GM21529 (cell line): ENCODE results near the gene TMEM266.

Source experiments
- ATAC-seq: cut with Tn5 transposase; IDR thresholded peaks from one replicate; pipeline ENCODE4 v1.9.1; 2021; ENCODE audit not compliant: unreplicated experiment

Gene TMEM266

DNA sequence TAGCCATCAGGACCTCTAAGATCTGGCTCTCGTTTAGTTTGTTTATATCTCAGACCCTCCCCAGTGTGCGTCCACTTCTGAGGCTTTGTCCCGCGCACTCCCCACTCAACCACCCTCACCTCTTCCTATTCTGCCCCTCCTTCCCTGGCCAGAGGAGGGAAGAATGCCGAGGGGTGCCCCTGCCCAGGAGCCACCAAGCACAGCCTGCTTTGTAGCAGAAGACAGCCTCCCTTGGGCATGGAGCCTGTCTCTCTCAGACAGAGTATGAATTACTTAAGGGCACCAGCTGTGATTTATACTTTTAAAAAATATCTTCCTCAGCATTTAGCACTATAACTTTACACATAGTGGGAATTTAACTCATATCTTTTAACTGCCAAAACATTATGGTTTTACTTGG, 6.0 kb downstream of the TMEM266 start:
- ATAC-seq: no peak

DNA sequence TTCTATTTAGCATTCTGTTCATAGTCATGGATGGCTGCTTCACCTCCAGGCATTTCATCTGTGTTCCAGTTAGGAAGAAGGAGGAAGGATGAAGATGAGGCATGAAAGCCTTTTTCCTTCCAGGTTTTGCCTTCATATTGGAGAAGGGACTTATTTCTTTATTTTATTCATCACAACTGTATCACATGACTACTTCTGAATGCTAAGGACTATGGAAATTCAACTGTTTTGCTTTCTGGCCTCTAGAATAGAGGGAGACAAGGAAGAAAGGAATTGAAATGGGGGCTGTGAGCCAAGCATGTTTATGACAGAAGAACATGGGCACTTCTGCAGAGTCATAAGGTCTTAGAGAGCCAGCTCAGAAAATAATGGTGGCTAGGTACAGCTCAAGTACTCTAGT, 10.4 kb downstream of the TMEM266 start:
- no peak for ATAC-seq

DNA sequence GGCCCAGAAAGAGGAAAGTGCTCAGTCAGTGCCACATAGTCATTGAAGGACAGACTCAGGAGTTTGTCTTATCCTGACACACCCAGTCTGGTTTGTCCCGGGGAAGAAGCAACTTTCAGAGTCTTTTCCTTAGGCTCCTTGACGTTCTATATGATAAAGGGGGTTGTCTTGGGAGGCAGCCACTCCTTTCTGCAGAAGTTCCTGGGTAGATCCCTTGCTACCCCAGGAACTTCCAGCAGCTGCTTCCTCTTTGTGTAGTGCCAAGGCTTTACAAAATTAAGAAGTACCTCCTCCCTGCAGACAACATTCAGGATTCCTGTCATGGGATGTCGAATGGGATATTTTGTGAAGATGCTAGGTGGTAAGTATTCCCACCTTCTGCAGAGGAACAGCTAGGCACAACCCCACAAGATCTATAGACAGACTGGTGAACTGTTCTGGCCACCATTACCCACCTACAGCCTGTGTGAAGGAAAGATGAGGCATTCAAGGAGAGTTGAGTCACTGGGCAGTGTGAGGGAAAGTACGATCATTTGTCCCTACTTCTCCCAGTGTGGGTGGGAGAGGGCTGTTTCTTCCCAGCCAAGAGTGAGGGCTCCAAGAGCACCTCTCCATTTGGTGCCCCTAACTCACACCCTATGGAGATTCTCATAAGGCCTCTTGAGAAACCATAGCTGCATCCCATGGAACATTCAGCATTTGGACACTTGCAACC, 11.3 kb downstream of the TMEM266 start:
- ATAC-seq: no peak

DNA sequence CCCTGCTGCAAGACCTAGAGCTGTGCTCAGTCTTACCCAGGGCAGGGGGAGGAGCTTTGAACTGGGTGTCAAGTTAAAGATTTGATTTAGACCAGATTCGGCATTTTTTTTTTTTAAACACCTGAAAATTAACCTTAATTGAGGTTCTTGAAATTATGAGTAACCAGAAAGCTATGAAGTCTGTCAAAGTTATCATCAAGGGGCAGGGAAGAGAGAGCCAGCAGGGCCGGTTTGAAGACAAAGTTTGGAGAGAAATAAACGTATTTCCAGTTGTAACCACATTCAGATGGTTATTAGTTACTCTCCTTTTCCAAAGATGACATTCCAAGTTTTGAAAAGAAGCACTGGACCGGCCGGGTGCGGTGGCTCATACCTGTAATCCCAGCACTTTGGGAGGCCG, 12.0 kb downstream of the TMEM266 start:
- no peak for ATAC-seq

DNA sequence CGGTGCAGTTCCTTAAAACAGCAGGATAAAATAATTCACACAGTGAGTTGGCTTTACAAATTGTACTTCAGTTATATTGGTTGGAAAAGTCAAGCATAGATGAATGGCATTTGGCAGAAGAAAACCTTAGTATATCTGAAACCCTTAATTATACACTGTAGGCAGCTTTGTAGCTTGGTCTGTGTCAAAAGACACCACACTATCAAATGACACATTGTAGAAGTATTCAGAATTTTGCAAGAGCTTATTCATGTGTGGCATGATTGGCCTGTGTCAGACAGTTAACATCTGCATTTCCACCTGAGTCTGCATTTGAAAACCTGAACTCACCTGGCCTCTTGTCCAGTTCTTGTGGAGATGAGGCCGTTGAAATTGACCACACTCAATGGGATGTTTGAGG, 13.8 kb downstream of the TMEM266 start:
- ATAC-seq: no peak

DNA sequence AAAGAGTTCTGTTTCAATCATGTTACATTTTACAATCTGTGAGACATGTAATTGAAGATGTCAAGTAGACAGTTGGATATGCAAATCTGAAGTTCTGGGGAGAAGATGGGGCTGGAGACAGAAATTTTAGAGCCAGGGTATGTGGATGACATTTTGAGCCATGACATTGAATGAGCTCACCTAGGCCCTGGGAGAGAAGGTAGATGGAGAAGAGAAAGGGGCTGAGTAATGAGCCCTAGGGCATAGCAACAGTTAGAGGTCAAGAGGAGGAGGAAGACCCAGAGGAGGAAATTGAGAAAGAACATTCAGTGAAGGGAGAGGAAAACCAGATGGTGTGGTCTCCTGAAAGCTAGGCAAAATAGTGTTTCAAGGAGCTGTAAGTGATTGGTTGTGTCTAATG, 15.3 kb downstream of the TMEM266 start:
- no peak for ATAC-seq

DNA sequence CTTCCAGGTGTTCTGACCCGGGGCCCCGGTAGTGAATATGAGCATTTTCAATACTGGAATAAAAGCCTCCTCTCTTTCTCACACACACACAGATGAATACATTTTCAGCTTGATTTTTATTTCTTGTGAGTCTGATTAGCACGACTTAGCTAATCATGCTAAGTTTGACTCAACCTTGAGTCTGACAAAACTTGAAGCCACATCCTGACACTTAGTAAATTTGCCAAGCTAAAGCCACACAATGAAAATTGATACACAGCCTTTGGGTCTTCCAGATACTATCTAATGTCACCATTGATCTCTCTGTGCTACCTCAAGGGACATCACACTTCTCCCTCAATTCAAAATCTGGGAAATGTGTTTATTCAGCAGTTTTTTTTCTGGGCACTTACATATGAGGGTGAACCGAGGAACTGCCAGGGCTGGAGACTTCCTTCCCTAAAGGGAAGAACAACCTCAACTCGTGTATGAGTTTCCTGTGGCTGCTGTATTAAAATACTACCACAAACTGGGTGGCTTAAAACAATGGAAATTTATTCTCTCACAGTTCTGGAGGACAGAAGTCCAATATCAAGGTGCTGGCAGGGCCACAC, 18.6 kb downstream of the TMEM266 start:
- ATAC-seq: no peak

DNA sequence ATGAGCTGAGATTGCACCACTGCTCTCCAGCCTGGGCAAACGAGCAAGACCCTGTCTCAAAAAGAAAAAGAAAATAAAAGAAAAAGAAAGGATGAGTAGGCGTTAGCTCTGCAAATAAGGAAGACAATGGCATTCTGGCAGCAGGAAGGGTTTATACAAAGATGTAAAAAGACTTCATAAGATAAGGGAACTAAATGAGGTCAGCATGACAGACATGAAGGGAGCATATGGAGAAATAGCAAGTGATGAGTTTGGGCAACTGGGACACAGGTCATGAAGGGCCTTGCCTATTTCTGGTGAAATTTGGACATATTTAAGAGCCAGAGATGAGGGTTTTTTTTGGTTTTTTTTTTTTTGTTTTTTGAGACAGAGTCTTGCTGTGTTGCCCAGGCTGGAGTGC, 24.5 kb downstream of the TMEM266 start:
- ATAC-seq: no peak

DNA sequence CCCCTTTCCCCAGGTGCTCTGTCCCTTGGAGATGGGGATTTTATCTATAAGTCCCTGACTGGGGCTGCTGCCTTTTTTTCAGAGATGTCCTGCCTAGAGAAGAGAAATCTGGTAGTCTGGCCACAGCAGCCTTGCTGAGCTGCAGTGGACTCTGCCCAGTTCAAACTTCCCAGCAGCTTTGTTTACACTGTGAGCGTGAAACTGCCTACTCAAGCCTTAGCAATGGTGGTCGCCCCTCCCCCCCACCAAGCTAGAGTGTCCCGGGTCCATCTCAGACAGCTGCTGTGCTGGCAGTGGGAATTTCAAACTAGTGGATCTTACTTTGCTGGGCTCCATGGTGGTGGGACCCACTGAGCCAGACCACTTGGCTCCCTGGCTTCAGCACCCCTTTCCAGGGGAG, 38.9 kb downstream of the TMEM266 start:
- no peak for ATAC-seq

DNA sequence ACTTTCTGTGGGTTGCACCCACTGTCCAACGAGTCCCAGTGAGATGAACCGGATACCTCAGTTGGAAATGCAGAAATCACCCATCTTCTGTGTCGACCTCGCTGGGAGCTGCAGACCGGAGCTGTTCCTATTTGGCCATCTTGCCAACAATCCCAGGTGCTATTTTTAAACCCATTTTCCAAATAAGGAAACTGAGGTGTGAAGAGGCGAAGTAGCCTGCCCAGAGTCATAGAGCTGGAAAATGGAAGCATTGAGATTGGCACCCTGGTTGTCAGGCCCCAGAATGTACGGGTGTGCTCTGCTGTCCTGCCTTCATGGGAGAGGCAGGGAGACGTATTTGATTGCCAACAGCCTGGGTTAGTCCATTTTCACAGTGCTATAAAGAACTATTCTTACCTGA, 39.6 kb downstream of the TMEM266 start:
- no peak for ATAC-seq

DNA sequence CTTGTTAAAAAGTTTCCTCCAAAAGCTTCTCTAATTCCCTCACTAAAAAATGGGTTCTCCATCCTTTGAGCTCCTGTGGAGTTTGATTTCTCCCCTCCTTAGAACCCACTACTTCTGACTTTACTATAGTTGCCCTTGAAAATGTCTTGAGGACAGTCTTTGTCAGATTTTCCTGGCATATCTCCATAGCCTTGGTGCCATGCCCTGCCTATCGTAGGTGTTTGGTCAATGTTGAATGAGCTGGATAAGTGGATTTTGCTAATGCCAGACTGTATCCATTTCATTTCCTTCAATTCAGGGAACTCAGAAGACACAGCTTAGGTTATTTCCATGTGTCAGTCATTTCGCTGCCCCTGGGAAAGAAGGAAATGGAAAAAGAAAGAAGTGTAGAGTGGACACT, 40.6 kb downstream of the TMEM266 start:
- no peak for ATAC-seq

DNA sequence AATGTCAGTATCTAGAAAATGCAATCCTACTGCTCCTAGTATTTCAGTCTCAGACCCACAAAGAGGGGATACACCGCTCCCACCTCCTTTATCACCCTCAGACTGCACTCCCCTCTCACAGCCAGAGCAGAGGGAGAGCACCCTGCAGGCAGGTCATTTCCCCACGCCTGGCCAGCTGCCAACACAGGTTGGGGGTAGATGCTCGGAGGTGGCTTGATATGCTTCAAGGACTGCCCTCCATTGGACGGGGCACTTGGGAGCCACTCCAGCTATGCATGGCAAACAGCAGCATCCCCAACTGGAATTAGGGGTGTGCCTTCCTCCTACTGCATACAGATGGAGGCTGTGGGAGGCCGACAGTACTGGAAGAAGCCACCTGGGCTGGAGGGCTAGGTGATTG, 41.9 kb downstream of the TMEM266 start:
- no peak for ATAC-seq

DNA sequence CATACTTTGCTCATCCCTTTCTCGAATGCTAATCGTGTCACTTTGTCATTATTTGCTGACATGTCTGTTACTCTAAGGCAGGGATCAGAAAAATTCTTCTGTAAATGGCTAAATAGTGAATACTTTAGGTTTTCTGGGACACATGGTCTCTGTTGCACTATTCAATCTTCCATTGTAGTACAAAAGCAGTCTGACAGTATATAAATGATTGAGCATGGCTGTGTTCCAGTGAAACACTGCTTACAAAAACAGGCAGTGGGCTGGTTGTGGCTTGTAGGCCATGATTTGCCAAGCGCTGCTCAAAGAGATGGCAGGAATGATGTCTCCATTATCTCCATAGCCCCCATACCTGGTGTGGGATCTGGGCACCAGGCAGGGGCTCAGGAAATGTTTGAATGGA, 45.6 kb downstream of the TMEM266 start:
- no peak for ATAC-seq

DNA sequence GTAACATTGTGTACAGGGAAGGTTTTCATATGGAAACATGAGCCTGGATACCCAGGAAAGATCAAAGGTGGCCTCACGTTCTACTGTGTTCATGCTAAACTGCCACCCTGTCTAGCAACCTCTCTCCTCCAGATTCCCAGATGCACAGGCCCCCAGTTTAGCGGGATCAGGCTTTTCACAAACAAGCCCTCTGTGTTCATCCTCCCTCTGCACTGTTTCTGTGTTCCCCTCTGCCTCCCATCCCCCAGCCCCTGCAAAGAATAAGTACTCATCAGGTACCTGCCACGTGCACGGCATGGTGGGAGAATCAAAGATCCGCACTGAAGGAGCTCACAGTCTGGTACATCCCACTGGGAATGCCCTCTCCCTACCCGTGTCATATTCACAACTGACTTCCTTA, 46.1 kb downstream of the TMEM266 start:
- ATAC-seq: no peak

DNA sequence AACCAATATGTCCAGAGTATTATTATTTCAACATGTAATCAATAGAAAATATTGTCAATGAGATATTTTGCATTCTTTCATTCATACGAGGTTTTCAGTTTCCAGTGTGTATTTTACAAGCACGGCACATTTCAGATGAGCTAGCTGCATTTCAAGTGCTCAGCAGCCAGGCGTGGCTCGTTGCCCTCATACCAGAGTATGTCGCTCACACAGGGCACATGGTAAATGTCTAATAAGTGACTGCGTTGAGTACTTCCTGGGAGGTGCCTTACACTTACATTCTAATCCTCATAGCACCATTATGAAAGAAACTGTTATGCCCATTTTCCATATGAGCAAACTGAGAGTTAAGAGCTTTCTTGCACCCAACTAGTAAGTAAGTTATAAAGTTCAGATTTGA, 47.4 kb downstream of the TMEM266 start:
- no peak for ATAC-seq

DNA sequence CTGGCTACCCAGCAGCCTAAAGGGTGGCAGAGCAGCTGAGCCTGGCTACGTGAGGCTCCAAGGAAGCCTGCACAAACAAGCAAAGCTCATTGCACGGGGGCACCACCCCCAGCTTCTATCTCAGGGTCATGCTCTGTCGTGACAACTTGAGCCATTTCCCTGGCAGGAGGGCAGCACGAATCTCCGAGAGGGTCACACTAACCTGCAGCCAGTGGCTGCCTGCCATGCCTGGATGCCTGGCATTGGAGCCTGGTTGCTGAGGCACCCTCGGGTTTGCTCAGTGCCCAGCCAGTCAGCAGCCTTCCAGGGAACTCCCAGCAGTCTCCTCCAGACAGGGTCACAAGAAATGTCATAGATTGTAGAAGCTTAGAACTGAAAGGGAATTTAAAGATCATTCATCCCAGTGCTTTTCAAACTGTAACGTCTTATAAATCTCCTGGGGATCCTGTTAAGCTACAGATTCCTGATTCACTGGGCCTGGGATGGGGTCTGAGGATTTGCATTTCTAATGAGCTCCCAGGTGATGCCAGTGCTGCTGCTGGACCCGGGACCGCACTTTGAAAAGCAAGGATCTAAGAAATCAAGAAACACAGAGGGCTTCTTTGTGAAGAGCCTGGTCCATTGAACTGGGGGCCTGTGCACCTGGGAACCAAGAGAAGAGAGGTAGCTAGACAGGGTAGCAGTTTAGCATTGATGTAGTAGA, 48.4 kb downstream of the TMEM266 start:
- no peak for ATAC-seq

DNA sequence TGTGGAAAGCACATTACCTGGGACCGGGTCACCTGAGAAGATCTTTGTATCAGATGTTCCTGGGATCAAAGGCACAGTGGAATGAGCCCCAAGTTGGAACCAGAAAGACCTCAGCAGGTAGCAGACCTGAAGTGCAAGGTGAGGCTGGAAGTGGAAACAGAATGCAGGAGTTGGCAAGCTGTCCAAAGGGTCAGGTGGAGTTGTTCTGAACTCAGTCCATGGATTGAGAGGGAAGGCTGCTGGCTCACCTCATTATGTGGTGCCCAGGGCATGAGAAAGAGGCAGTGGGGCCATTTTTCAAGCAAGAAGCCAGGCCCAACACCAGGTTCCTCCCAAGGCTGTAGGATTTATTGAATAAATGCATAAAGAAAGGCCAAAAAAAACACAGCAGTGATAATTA, 49.3 kb downstream of the TMEM266 start:
- no peak for ATAC-seq

DNA sequence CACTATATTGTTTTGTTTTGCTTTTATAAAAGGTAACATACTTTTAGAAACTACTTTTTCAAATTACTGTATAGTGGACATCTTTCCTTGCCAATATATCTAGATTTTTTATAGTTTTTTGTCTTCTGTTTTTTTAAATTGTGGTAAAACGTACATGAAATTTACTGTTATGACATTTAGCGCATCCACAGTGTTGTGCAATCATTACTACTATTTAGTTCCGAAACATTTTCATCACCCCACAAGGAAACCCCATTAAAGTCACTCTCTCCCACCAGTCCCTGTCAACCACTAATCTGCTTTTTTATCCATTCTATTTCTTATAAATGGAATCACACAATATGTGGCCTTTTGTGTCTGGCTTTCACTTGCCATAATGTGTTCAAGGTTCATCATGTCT, 54.8 kb downstream of the TMEM266 start:
- no peak for ATAC-seq

DNA sequence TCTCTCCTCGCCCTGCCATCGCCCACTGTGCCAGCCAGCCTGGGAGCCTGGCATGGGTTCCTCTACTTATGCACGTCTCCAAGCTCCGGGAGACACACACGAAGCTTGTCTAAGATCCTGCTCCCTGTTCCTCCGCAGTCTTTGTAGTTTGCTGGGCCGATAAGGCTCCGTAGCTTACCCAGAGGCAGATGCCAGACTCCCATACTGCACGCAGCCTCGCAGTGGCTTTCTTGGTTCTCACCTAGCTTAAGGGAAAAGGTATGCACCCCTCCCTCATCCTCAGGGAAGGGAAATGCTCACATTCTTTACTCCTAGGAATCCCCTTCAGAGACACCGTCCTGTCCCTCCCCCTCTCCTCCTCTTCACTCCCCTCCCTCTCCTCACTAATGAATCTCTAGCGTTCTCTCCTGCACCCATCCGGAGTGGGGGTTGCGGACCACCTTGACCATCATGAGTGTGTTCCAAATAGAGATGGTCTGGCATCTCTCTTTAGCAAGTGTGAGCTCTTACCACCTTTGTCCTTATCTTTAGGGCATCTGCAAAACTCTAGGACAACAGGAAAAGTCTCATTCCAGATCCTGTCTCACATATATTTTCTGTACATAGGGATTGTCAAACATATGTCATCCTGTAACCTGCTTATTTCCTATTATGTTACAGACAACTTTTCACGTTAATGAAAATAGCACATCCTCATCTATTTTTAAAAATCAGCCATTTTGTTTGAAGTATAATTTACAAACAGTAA, 56.5 kb downstream of the TMEM266 start:
- ATAC-seq: no peak

DNA sequence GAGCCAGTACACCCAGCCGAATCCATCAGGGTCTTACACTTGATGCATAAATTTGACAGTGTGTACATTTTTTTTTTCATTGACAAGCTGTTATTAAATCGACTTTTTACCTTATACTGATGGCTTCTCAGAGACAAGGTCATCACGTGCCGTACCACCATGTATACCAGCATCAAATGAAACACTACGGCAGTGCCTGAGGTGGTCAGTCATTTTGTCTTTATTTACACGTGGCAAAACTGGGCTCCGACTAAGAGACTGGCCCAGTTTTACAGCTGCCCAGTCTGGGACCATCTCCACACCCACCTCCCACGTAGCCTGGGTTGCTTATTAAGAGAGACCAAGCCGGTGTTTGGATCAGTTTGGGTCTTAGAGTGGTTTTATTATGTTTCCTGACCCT, 57.4 kb downstream of the TMEM266 start:
- ATAC-seq: no peak

DNA sequence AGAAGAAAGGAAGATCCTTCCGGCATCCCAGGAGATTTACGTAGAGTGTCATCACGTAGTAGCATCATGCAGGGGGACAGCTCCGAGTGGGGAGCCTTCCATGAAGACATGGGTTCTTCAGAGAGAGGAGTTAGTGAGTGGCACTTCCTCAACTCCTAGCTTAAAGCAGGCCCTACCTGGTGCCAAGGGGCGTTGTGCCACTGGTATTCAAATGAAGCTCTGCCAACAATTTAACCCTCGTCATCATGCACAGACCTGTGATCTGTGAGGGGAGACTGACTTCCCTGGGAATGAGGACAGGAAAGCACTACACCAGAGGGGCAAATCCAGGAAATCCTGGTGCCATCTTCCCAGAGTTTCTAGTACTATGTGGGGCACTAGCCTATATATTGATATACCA, 59.0 kb downstream of the TMEM266 start:
- no peak for ATAC-seq

DNA sequence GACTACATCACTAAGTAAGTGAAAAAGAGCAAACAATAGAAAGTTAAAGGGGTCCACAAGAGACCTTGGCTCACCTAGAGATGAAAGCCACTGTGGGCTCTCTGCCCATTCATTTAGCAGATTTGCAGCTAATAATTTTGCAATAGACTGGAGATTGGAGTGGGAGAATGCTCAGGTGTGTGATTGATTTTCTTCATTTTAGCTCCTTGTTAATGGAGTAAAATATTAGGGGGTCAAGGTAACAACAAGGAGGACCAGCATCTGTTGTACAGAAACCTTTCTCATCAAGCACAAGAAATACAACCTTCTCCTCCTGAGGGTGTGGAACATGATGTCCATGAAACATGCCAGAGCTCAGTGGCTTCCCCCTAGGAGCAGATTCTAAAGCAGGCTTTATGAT, 63.2 kb downstream of the TMEM266 start:
- ATAC-seq: no peak
